HPDE6-E6E7 (cell line): Measurements from ENCODE around the gene TDRD7.

ENCODE experiments used
- DNase-seq: peaks from one replicate; pipeline ENCODE4 v3.0.0; 2011; ENCODE audit warnings: missing footprints; ENCODE audit errors: extremely low spot score

The TDRD7 gene

GRCh38 chr9:97504381-97505216 is 92.7 kb downstream of the TDRD7 start:
- no peak for DNase-seq

- DNase-seq: no peak
These were observed 93.9 kb downstream of the TDRD7 start for GRCh38 chr9:97505845-97506244.

GRCh38 chr9:97506306-97506705 is 94.4 kb downstream of the TDRD7 start:
- no peak for DNase-seq

- DNase-seq: no peak
These were observed 94.9 kb downstream of the TDRD7 start for GRCh38 chr9:97506787-97507186.

GRCh38 chr9:97507428-97507984 is 95.6 kb downstream of the TDRD7 start:
- no peak for DNase-seq

- DNase-seq: no peak
These were observed 97.0 kb downstream of the TDRD7 start for GRCh38 chr9:97508852-97509251.

- no peak for DNase-seq
These were observed 99.1 kb downstream of the TDRD7 start for GRCh38 chr9:97510797-97511654.

GRCh38 chr9:97511655-97512427 is 99.9 kb downstream of the TDRD7 start:
- DNase-seq: no peak

GRCh38 chr9:97512966-97513560 is 101.2 kb downstream of the TDRD7 start:
- DNase-seq: no peak

GRCh38 chr9:97514531-97514930 is 102.6 kb downstream of the TDRD7 start:
- no peak for DNase-seq

GRCh38 chr9:97515662-97516061 is 103.8 kb downstream of the TDRD7 start:
- no peak for DNase-seq

- no peak for DNase-seq
These were observed 104.2 kb downstream of the TDRD7 start for GRCh38 chr9:97516111-97516510.

- no peak for DNase-seq
These were observed 105.6 kb downstream of the TDRD7 start for GRCh38 chr9:97517331-97518089.

GRCh38 chr9:97518166-97518908 is 106.4 kb downstream of the TDRD7 start:
- DNase-seq: no peak

- DNase-seq: no peak
These were observed 107.0 kb downstream of the TDRD7 start for GRCh38 chr9:97518909-97519307.

GRCh38 chr9:97519441-97519970 is 107.6 kb downstream of the TDRD7 start:
- no peak for DNase-seq

- DNase-seq: no peak
These were observed 109.9 kb downstream of the TDRD7 start for GRCh38 chr9:97521576-97522333.

GRCh38 chr9:97524424-97524823 is 112.5 kb downstream of the TDRD7 start:
- no peak for DNase-seq

- peak; percentile 62 for DNase-seq
These were observed 113.6 kb downstream of the TDRD7 start for GRCh38 chr9:97525451-97525850.
